Dedifferentiated amniotic fluid mesenchymal stem cell (primary cell): Measurements from ENCODE around the gene NOTUM.

Experiments used
- DNase-seq: peaks from one replicate; pipeline ENCODE4 v3.0.0-alpha.2; 2016; ENCODE audit errors: extremely low spot score

NOTUM gene

DNA sequence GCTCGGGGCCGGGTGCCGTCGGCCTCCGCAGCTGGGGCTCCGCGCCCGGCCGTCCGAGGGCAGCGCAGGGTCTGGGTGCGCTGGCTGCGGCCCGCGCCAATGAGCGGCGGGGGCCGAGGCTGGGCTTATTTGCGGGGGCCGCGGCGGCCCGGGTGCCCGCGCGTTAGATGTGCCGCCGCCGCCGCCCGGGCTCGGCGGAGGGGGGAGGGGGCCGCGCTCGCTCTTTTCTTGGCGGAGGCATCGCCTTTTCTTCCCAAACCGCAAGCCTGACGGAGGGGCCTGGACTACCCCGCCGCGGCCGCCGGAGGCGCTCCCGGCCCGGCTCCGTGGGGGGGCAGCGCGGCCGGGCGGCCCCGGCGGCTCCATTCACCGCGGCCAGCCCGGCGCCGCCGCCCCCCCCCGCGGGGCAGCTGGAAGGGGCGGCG is at the start of gene NOTUM:
Gene NOTUM, minus strand, starts transcription at position 101 of the 425 bp plus-strand sequence. CDS start 278 bp downstream, outside the sequence.
- DNase-seq, result no peak

DNA sequence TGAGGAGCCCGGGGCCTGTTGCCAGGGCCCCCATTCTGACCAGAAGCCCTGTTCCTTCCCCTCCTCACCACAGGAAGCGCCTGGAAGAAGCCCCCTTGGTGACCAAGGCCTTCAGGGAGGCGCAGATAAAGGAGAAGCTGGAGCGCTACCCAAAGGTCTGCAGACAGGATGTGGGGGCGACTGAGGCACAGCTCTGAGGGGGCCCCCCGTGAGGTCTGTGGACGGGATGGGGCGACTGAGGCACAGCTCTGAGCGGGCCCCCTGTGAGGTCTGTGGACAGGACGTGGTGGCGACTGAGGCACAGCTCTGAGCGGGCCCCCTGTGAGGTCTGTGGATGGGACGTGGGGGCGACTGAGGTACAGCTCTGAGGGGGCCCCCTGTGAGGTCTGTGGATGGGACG is 48.4 kb upstream of the NOTUM start:
- no peak for DNase-seq

DNA sequence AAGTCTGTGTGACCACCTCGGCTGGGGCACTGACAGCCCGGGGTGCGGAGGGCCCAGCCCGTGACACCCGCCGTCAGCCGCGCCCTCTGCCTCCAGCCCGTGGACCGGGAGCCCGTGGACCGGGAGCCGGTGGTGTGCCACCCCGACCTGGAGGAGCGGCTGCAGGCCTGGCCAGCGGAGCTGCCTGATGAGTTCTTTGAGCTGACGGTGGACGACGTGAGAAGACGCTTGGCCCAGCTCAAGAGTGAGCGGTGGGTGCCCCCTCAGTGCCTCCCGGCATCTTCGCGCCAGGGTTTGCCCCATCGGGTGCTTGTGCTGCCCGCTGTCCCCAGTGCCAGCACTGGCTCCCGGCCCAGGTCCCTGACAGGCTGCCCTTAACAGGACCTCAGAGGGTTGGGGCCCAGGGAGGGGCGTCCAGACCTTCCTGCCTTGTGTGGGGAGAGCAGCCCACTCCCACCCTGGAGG is 48.0 kb upstream of the NOTUM start:
- DNase-seq, result no peak

DNA sequence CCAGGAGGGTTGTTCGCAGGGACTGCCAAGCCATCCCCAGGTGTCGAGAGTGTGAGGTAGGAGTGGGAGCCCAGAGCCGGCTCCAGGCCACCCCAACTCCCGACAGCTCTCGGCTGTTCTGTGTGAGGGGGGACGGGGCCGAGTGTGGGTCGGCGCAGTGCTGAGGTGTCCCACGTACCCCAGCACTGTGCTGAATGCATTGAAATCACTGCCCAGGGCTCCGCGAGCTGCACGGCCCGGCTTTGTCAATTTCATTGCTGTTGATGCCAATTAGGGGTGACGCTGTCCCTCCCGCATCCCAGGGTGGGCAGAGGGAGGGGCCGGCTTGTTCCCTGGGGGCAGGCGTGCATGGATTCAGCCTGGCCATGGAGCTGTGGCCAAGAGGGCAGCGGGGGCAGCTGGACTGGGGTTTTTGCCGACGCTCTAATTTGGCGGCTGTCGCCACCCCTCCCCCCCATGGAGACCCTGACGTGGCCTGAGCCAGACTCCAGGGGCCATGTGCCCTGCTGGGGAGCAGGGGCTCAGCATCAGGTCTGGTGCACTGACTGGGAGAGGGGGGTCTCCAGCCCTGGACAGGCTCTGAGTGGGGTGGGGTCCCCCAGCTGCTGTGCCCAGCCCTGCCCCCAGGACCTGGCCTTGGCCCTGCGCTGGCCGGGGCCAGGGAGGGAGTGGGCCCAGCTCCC is 47.4 kb upstream of the NOTUM start:
- DNase-seq, result no peak

DNA sequence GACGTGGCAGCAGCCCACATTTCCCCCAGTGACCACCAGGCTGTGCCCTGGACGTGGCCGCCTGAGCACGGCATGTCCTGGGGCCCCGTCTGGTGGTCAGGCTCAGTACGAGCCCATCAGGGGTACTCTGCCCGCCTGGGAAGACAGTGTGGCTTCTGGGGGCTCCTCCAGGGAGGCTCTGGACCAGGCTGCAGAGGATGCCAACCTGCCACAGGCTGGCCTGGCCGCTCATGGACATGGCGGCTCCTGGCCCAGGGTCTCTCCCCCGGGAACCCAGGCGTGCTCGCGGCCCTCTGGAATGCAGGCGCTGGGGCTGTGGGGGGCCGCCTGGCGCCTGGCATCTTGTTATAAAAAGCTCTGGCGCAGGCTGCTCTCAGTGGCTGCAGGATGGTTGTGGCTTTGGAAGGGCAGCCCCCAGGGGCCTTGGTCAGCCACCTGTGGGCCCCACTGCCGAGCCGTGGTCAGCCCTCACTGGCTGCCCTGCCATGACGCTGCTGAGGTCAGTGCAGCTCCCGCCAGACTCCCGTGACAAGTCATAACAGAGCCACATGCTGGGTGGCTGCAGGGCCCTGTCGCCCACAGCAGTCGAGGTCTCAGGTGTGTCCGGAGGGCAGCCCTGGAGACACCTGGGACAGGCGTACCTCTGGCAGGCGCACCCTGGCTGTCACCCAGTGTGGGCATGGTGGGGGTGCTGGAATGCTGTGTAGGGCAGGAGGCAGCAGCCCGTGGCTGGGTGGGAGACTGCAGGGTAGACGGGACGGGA is 46.7 kb upstream of the NOTUM start:
- no peak for DNase-seq

DNA sequence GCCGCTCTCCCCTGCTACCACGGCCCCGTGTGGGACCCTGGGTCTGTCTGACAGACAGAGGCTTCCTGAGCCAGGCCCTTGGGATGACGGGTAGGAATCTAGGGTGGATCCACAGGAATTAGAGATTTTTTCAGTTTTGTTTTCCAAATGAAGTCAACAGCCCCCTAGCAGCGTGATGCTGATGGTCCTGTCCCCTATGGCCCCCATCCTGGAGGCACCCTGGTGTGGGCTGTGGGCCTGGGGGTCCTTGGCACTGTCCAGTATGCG is 46.2 kb upstream of the NOTUM start:
- no peak for DNase-seq

DNA sequence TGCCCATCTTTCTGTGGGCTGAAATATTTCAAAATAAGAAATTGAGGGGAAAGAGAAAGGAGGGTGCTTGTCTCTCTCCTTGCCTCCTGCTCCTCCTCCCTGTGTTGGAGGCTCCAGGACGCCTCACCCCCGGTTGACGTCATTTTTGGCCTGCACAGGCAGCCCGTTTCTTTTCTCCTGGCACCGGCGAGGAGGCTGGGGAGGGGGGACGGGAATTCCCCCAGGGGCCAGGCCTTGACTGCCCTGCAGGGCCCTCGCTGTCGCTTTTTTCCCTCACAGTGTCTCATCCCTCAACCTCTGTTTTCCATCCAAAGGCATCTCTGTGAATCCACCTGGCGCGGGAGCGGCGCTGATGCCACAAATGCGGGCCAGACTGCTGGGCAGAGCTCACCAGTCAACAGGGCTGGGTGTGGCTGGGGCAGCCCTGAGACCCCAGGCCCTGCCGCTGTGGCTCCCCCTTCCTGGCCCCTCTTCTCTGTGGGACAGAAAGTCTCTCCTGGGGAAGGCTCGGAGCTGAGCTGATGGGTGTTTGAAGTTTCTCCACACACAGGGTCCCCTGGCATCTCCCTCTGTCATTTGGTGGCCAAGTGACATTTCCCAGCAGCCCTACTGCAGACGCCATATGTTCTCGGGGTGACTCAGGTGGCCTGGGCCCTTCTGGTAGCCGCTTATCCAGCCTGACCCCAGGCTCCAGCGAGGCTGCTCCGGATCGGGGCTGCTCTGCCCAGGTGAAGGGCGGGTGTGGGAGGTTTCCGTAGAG is 45.7 kb upstream of the NOTUM start:
- no peak for DNase-seq

DNA sequence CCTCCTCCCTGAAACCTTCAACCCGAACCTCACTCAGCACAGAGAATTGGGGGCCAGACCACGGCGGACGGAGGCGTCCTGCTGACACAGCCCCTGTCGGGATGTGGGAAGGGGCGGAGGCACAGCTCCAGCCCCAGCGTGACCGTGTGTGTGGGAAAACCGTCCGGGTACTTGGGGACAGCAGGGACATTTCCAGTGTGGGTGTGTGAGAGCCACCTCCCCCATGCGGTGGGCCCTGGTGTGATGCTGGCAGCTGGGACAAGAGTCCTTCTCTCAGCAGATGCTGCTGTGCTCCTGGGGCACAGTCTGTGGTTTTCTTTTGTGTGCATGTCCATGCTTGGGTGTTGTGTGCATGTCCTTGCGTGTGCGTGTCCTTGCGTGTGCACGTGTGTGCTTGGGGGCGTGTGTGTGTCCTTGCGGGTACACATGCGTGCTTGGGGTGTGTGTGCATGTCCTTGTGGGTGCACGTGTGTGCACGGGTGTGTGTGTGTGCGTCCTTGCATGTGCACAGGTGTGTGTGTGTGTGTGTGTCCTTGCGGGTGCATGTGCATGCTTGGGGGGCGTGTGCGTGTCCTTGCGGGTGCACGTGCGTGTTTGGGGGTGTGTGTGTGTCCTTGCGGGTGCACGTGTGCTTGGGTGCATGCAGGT is 44.8 kb upstream of the NOTUM start:
- DNase-seq, result no peak

DNA sequence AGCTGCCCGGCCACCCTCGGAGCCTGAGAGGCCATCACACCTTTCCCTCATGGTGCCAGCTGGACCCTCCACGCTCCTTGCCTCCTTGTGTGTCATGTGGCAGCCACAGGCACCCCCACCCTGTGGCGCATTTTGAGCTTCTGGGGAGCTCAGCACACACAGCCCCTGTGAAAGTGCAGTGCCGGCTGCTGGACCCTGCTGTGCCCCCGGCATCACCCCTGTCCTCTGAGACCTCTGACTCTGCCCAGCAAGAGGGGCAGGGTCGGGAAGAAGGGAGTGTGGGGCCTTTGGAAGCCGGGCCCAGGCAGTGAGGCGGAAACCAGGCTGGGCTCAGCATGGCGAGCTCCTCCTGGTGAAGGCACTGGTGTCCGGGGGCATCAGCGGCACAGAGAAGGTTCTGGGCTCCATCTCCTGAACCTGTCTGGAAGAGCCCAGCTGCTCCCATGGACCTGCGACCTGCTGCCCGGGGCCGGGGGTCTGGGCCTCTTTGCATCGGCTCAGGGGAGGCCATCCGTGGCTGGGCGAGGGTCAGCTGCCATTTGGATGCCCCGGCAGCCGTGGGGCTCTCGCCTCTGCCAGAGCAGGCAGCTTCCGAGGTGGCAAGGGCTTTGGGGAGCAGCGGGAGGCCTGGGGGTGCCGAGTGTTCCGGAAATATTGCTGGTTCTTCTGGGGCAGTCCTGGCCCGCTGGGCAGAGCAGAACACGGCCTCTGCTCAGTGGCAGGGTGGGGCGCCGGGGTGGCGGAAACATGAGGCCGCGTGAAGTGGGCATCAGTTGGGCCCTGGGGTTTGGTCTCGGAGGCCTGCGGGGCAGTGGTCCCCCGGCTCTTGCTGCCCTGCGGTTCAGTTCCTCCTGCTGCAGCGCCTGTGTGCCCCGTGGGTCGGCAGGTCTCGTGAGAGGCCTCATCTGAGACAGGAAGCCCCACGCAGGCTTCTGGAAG is 43.8 kb upstream of the NOTUM start:
- DNase-seq, result no peak

DNA sequence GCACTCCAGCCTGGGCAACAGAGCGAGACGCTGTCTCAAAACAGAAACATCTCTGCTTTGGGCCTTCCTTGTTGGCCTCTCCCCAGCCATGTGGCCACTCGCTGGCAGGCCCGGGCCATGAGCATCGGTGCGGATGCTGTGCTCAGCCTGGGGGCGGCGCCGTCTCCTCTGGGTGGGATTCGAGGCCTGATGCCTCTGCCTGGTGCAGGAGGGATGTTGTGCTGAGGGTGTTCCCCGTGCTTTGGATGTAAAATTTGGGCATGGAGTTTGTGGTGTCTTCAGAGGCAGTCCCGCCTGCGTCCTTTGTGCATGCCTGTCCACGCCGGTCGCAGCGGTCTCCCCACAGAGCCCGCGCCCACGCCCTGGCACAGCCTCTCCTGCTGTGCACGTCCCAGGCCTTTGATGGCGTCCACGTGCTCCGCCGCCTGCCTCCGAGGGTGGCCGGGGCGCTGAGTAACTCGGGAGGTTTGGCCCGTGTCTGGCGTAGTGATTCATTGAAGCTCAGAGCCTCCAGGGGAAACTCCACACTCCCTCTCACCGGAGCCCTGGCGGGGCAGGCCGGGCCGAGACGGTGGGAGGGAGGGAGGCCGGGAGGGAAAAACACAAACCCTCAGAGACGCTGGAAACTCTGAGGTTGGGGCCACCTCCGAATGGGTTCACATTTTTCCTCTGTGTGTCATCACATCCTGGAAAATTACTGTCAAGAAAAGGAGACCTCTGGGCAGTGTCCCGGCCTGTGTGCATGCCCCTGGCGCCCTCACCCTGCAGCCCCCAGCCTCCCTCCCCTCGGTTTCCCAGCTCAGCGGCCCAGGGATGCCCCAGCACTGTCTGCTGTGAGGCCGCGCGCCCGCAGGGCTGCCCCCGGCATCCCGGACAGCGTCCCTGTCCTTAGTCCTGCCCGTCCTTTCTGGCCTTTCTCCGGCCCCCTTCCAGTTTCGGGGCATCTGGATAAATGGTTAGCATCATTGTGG is 42.7 kb upstream of the NOTUM start:
- peak; percentile 90 for DNase-seq

DNA sequence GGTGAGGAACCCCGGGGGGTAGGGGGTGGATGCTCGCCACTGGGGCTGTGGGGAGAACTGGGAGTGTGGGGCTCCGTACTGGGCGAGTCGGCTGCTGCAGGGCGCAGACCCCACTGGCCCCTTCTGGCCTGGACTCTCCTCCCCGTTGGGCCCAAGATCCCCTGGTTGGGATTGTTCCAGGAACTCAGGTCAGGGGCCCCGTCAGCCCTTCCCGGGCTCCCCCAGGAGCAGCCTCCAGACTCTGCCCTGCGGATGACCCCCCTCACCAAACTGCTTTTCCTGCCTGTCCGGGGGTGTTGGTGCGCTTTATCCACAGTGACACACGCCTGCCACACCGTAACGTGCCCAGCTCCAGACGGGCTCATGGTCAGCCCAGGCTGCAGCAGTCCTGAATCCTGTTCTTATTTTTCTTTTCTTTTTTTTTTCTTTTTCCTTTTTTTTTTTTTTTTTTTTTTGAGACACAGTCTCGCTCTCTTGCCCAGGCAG is 40.6 kb upstream of the NOTUM start:
- DNase-seq, result no peak

DNA sequence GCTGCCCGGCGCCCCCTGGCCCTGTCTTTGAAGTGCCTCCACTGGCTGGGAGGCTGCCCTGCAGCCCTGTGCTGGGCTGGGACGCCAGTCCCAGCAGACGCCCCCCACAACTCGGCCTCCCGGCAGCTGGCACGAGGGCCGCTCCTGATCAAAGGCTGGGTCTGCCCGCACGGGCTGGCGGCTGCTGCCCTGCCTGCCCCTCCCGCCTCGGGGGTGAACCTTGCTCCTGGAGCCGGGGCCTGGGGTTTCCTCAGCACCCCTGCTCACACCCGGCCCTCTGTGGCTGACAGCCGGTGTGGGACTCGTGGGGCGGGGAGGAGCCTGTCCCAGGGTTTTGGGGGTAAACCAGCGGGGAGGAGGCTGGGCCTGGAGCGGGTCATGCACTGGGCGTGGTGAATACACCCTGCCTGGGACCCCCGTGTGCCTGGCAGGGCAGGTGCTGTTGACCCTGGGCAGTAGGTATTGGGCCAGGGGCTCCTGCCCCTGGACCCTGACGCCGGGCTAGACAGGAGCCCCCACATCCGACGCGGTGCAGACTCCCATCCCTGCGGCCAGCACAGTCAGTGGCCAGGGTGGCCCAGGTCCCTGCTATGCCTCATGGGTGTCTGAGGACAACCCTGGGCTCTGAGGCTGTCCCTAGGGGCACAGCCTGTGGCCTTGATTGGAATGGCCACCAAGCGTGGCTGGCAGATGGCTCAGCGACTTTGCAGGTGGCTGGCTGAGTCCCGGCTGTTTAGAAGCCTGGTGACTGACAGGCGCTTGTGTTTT is 40.0 kb upstream of the NOTUM start:
- DNase-seq, result no peak

DNA sequence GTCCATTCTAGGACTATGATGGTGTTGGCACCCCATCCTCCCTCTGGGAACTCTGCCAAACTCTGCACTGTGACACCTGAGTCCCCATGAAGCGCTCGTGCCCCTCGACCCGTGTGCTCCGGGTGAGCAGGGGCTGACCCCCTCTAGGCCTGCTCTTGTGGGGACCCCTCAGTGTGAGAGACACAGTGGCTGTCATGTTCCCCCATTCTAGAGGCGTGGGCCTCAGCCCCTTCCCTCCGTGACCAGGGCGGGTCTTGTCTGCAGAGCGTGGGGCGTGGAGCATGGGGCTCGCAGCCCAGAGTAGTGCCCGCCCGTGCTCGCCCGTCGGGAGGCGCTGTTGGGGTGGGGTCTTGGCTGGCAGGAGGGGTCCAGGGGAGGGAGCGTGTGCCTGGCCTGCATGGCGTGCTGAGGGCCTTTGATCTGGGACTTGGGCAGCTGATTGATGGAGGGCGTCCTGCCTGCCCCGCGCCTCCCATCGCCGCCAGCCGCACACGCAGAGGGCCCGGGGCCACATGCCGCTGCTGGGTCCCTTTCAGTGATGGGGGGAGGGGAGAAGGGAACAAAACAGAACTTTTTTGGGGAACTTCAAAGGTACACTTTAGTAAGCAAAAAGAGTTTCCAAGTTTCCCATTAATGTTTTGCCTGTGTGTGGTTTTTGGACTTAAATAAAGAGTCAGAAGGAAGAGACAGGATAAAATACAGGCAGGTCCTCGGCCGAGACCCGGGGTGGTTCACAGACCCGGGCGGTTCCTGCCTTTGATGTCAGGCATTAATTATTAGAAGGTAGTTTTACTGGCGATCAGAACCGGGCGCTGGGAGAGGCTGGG is 39.2 kb upstream of the NOTUM start:
- DNase-seq, result no peak

DNA sequence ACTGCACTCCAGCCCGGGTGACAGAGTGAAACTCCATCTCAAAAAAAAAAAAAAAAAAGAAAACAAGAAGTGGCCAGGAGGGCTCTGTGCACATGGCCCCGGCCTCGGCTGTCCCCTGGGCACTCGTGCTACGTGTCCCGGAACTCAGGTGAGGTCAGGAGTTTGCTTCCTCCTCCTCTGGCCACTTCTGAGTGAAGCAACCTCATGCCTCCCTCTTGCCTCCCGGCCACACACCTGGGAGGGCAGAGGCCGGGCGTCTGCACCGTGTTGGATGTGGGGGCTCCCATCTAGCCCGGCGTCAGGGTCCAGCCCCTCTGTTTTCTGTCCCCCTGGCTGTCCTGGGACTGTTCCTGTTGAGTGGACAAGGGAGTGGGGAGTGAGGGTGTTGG is 38.6 kb upstream of the NOTUM start:
- DNase-seq, result no peak

DNA sequence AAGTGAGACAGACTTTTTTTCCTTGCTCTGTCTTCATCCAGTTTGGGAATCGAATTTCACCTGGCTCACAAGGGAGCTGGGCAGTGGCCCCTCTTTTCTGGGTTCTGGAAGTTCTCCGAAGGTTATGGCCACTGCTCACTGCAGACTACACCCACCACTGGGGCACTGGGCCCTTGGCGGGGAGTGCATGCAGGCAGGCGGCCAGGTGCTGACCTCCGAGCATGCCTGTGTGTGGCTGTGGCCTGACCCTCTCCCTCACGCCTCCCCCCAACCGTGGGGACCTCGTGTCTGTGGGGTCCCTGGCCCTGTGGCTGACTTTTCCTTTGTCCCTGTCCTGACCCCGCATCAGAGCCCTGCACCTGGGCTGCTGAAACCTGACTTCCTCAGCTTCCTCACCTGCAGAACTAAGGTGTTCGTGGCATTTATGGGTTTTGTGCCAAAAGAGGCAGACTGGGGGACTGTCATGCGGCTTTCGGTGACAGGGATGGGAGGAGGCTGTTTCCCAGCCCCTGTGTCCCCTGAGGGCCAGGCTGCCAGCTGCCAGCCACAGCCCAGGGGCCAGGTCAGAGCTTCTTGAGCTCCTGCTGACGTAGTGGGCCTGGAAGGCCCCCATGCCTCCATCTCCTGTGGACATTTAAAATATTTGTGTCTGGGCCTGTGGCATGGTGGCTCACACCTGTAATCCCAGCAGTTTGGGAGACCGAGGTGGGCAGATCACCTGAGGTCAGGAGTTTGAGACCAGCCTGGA is 37.9 kb upstream of the NOTUM start:
- DNase-seq, result no peak

DNA sequence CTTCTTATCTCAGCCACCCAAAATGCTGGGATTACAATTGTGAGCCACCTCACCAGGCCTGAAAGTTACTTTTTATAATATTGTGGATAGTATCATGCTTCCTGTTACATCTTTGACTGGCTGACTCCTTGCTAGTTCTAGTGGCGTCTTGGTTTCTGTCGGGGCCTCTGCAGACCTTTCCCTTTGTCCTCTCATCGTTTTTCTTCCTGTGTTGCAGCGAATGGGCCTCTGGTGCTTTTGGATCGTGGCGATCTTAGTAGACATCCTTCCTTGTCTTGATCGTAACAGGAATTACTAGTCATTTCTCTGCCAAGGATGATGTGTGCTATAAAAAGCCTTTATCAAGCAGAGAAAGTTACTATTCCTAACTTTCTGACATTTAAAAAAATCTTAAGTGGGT is 37.2 kb upstream of the NOTUM start:
- DNase-seq, result no peak

DNA sequence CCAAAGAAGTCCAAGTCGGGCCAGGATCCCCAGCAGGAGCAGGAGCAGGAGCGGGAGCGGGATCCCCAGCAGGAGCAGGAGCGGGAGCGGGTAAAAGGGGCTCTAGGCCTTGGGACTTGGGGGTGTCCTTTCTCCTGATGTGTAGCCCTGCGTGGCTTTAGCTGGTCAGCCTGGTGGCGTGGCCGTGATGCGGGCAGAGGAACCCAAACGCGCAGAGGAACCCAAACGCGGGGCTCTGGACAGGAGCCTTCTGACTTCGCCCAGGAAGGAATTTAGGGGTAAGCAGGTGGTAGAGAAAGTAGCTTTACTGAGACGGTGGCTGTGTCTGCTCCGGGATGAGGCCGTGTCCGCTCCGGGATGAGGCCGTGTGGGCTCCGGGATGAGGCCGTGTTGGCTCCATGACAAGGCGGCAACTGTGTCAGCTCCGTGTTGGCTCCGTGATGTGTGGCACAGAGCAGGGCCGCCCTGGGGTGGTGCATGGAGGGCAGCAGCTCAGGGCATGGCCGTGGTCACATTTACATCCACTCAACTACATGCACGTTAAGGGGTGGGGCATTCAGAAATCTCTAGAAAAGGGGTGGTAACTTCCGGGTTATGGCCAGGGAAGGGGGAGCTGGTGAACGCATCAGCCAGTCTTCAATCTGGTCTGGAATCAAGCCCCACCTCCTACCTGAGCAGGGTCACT is 35.9 kb upstream of the NOTUM start:
- DNase-seq, result no peak
